GM18498 (cell line): ENCODE results near the gene LRRC58.
"Not testable (repeated sequence)": the region's sequence is repeated elsewhere in the genome, so short reads cannot be mapped to it uniquely, and the experiment has no call there.

Experiments used
- ATAC-seq: cut with Tn5 transposase; IDR thresholded peaks from one replicate; pipeline ENCODE4 v1.9.1; 2021; ENCODE audit warnings: mild to moderate bottlenecking, moderate library complexity; ENCODE audit not compliant: unreplicated experiment

LRRC58 gene

GRCh38 chr3:120348991-120349854 is at the start of gene LRRC58:
Gene LRRC58 (minus strand): TSS chr3:120349354. CDS start chr3:120349243, 111 bp downstream.
- ATAC-seq, result peak; percentile 91

- ATAC-seq, result no peak
These were observed 47.3 kb upstream of the LRRC58 start for GRCh38 chr3:120396469-120396868.

GRCh38 chr3:120394347-120394746 is 45.2 kb upstream of the LRRC58 start:
- ATAC-seq, result no peak

- no peak for ATAC-seq
These were observed 44.6 kb upstream of the LRRC58 start for GRCh38 chr3:120393761-120394160.

GRCh38 chr3:120393243-120393642 is 44.1 kb upstream of the LRRC58 start:
- ATAC-seq, result no peak

GRCh38 chr3:120382941-120383447 is 33.8 kb upstream of the LRRC58 start:
- ATAC-seq, result no peak

- ATAC-seq, result no peak
These were observed 32.3 kb upstream of the LRRC58 start for GRCh38 chr3:120381503-120381902.

- not testable (repeated sequence) for ATAC-seq
These were observed 28.8 kb upstream of the LRRC58 start for GRCh38 chr3:120377948-120378347.

- peak; percentile 69 for ATAC-seq
These were observed 21.3 kb upstream of the LRRC58 start for GRCh38 chr3:120370463-120370862.

- ATAC-seq, result peak; percentile 82
These were observed 19.9 kb upstream of the LRRC58 start for GRCh38 chr3:120369037-120369467.

- ATAC-seq, result peak; percentile 38
These were observed 19.0 kb upstream of the LRRC58 start for GRCh38 chr3:120368172-120368571.

- no peak for ATAC-seq
These were observed 15.7 kb upstream of the LRRC58 start for GRCh38 chr3:120364821-120365220.

- no peak for ATAC-seq
These were observed 14.9 kb upstream of the LRRC58 start for GRCh38 chr3:120364101-120364500.

- no peak for ATAC-seq
These were observed 8.7 kb upstream of the LRRC58 start for GRCh38 chr3:120357807-120358206.

- ATAC-seq, result no peak
These were observed 6.3 kb upstream of the LRRC58 start for GRCh38 chr3:120355486-120355885.

GRCh38 chr3:120353463-120353862 is 4.3 kb upstream of the LRRC58 start:
- no peak for ATAC-seq

- no peak for ATAC-seq
These were observed 2.9 kb upstream of the LRRC58 start for GRCh38 chr3:120352017-120352416.

- no peak for ATAC-seq
These were observed 1.3 kb upstream of the LRRC58 start for GRCh38 chr3:120350401-120350941.

GRCh38 chr3:120349855-120350125 is 636 bp upstream of the LRRC58 start:
- ATAC-seq, result no peak

- ATAC-seq, result peak; percentile 57
These were observed 826 bp downstream of the LRRC58 start for GRCh38 chr3:120348065-120348990.

GRCh38 chr3:120344349-120344748 is 4.8 kb downstream of the LRRC58 start:
- no peak for ATAC-seq
